GM12801 (cell line): ENCODE measurements around the gene JAM3.

Source experiments
- TF ChIP-seq, protein P1 (sequence below): IDR thresholded peaks from one replicate; pipeline ENCODE4 v1.5.1; 2011; ENCODE audit warnings: control low read depth; ENCODE audit not compliant: insufficient read length; ENCODE audit errors: extremely low read depth

Gene JAM3

DNA sequence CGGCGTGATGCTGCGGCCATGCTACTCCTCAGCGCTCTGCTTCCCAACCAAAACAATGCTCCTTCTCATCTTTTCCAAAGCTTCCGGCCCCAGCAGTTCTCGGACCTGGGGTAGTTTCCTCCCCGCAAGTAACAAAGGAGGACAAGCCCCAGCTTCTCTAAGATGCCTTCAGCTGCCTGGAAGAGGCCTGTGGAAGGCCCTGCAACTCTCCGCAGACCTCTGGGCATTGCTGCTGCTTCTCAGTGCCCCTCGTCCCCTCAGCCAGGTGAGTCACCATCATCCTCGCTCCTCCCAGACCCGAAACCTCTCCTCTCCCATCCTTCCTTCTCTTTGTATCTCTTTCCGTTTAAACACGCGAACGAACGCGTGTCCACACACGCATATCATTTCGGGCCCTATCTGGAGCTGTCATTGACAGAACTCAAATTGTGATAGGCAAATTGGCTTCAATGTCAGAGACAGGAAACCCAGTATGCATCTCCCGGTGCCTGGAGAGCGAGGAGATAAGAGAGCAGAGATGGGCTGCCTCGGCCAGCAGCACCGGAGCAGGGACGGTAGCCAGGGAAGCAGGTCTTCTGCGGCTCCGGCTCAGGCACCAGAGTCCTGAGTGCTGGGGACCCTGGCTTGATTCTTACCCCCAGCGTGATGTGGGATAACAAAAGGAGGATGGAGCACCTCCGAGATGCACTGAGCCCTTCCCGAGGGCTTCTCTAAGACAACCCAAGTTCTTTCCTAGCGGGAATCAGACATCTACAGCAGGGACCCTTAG lies 22.0 kb upstream of the JAM3 start:
- TF ChIP-seq, protein P1, sequence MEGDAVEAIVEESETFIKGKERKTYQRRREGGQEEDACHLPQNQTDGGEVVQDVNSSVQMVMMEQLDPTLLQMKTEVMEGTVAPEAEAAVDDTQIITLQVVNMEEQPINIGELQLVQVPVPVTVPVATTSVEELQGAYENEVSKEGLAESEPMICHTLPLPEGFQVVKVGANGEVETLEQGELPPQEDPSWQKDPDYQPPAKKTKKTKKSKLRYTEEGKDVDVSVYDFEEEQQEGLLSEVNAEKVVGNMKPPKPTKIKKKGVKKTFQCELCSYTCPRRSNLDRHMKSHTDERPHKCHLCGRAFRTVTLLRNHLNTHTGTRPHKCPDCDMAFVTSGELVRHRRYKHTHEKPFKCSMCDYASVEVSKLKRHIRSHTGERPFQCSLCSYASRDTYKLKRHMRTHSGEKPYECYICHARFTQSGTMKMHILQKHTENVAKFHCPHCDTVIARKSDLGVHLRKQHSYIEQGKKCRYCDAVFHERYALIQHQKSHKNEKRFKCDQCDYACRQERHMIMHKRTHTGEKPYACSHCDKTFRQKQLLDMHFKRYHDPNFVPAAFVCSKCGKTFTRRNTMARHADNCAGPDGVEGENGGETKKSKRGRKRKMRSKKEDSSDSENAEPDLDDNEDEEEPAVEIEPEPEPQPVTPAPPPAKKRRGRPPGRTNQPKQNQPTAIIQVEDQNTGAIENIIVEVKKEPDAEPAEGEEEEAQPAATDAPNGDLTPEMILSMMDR = no peak

DNA sequence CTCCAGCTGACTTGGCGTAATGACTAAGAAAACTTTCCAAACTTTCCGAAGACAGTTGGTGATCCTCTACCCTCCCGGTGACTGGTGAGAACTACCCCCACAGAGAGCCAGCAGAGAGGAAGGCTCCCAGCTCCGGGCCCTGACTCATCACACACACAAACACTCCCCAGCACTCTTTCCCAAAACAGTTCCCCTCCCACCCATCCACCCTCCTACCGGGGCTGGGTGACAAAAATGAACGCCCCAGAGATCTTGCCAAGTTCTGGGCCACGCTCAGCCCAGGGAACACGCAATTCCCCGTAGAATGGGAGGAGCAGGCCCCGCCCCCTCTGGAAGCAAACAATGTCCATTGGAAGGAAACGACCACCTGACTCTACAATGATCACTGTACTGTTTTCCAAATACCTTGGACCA lies 21.3 kb upstream of the JAM3 start:
- TF ChIP-seq, protein P1 = no peak

DNA sequence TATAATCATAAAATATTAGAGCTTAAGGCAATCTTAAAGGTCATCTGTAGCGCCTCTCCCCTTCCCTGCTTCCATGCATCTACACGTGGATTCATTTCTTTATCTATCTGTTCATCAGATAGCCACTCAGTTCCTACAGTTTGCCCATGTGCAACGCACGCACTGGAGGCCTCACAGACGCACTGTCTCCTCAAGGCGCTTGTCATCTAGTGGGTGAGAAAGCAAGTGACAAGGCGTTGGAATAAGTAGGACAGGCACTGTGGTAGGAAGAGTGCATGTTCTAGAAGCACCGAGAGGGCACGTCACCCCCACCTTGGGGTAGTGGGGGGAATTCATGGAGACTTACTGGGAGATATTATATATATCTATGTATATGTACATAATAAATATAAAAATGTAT lies 20.8 kb upstream of the JAM3 start:
- TF ChIP-seq, protein P1 = no peak

DNA sequence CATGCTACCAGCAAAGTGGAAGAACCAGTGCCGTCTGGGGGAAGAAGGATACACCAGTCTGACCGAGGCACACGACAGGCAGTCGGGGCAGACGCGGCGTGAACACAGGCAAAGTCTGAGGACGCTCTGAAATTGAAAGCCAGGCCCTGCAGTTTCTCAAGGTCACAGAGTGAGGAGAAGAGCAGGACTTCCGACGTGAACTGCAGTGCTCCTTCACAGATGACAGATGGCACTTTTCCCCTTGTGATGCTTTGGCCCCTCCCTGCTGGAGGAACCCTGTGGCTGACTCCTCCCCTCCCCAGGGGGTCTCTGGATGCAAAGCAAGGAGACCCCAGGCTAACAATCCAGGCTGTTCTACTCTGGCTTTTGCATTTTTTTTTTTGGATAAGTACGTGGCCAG lies 19.6 kb upstream of the JAM3 start:
- TF ChIP-seq, protein P1 = no peak

DNA sequence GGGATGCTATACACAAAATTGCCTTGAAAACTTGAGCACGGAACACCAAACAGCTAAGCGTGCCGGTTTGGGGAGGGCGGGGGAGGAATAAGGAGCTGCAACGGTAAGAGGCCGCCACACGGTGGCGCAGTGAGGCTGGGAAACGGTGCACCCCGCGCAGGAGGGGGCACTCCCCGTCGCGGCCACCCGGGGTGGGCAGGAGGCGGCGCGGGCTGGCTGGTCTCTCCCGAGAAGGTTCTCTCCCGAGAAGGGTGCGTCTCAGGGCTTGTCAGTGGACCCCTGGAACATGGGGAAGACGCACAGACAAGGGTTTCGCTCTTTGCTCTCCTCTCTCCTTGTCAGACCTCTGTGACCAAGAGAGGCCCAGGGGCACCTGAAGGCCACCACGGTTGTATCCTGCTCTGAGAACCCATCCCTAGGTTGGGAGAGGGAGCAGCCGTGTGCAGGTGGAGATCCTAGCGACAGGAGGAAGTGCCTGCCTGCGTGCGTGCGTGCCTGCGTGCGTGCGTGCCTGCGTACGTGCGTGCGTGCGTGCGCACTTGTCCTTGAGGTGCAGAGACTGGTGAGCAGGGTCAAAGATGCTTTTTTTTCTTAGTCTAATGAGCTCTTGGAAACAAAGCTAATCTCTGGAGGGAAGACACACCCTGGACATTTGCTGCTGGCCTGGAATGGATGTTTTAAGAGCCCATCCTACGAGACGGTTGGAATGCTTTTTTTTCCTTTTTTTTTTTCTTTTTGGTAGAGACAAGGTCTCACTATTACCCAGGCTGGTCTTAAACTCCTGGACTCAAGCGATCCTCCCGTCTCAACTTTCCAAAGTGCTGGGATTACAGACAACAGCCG lies 18.1 kb upstream of the JAM3 start:
- TF ChIP-seq, protein P1 = no peak

DNA sequence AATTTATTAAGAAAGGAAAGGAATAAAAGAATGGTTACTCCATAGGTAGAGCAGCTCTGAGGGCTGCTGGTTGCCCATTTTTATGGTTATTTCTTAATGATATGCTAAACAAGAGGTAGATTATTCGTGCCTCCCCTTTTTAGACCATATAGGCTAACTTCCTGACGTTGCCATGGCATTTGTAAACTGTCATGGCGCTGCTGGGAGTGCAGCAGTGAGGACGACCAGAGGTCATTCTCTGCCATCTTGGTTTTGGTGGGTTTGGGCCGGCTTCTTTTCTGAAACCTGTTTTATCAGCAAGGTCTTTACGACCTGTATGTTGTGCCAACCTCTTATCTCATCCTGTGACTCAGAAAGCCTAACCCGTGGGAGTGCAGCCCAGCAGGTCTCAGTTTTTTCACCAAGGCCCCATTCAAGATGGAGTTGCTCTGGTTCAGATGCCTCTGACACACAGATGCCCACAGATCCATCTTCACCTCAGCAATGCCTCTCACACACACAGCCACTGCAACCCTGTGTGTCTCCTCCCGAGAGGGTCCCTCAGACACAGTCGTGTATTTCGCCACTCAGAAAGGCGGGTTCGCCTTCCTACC lies 16.4 kb upstream of the JAM3 start:
- TF ChIP-seq, protein P1 = no peak
